H54 (cell line): ENCODE measurements around the gene COL23A1.

Source experiments
- DNase-seq: peaks from one replicate; pipeline ENCODE4 v3.0.0; 2011; ENCODE audit warnings: low spot score, mixed read lengths; ENCODE audit not compliant: insufficient read length
- FAIRE-seq: peaks from 3 replicates; lab custom pipeline; 2011; peaks lifted over from hg19 to GRCh38; lab: Jason Lieb, UNC
- POLR2A ChIP-seq: IDR thresholded peaks from 2 replicates; pipeline ENCODE4 v1.6.1; 2011; ENCODE audit warnings: low read depth, mild to moderate bottlenecking, low read length

COL23A1 gene

GRCh38 chr5:178366998-178367735 lies 223.0 kb downstream of the COL23A1 start:
- no peak for DNase-seq
- no peak for TF ChIP-seq POLR2A
- no peak for FAIRE-seq

GRCh38 chr5:178365501-178366440 lies 224.4 kb downstream of the COL23A1 start:
- TF ChIP-seq POLR2A: no peak
- FAIRE-seq (no peak), DNase-seq (no peak)

GRCh38 chr5:178364326-178364675 lies 225.9 kb downstream of the COL23A1 start:
- FAIRE-seq: no peak

GRCh38 chr5:178363501-178364325 lies 226.5 kb downstream of the COL23A1 start:
- DNase-seq (no peak), FAIRE-seq (no peak)
- no peak for TF ChIP-seq POLR2A

More at GRCh38 chr5:178364326-178364675, 225.9 kb downstream of the COL23A1 start:
- TF ChIP-seq POLR2A: no peak
- no peak for DNase-seq

- no peak for DNase-seq
- FAIRE-seq: no peak
- TF ChIP-seq POLR2A: no peak
Measured at GRCh38 chr5:178361657-178362445, 228.3 kb downstream of the COL23A1 start.

- TF ChIP-seq POLR2A: no peak
- DNase-seq (no peak), FAIRE-seq (no peak)
Measured at GRCh38 chr5:178360926-178361235, 229.3 kb downstream of the COL23A1 start.

- no peak for TF ChIP-seq POLR2A
- FAIRE-seq: no peak
- no peak for DNase-seq
Measured at GRCh38 chr5:178360222-178360925, 229.8 kb downstream of the COL23A1 start.

- FAIRE-seq (no peak), DNase-seq (no peak)
- TF ChIP-seq POLR2A: no peak
Measured at GRCh38 chr5:178359738-178360137, 230.5 kb downstream of the COL23A1 start.

- no peak for TF ChIP-seq POLR2A
- FAIRE-seq: no peak
- DNase-seq: no peak
Measured at GRCh38 chr5:178357678-178358077, 232.5 kb downstream of the COL23A1 start.

GRCh38 chr5:178357121-178357521 lies 233.1 kb downstream of the COL23A1 start:
- FAIRE-seq: no peak
- TF ChIP-seq POLR2A: no peak
- no peak for DNase-seq

- no peak for TF ChIP-seq POLR2A
- no peak for DNase-seq
- no peak for FAIRE-seq
Measured at GRCh38 chr5:178356431-178356872, 233.7 kb downstream of the COL23A1 start.

GRCh38 chr5:178355671-178356070 lies 234.5 kb downstream of the COL23A1 start:
- FAIRE-seq (no peak), DNase-seq (no peak)
- TF ChIP-seq POLR2A: no peak

GRCh38 chr5:178353461-178353860 lies 236.7 kb downstream of the COL23A1 start:
- FAIRE-seq: no peak
- no peak for TF ChIP-seq POLR2A
- no peak for DNase-seq
